ENCODE results near the gene IMMP2L.

- TF ChIP-seq, protein P1, sequence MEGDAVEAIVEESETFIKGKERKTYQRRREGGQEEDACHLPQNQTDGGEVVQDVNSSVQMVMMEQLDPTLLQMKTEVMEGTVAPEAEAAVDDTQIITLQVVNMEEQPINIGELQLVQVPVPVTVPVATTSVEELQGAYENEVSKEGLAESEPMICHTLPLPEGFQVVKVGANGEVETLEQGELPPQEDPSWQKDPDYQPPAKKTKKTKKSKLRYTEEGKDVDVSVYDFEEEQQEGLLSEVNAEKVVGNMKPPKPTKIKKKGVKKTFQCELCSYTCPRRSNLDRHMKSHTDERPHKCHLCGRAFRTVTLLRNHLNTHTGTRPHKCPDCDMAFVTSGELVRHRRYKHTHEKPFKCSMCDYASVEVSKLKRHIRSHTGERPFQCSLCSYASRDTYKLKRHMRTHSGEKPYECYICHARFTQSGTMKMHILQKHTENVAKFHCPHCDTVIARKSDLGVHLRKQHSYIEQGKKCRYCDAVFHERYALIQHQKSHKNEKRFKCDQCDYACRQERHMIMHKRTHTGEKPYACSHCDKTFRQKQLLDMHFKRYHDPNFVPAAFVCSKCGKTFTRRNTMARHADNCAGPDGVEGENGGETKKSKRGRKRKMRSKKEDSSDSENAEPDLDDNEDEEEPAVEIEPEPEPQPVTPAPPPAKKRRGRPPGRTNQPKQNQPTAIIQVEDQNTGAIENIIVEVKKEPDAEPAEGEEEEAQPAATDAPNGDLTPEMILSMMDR (conservative IDR thresholded peaks at IDR 0.05; ENCODE audit: low read depth, low read length), result no peak
- TF ChIP-seq EZH2phosphoT487 (IDR thresholded peaks at IDR 0.05; ENCODE audit: borderline replicate concordance, low read length), result no peak
Measured at GRCh38 chr7:111405621-111406020, 156.7 kb downstream of the IMMP2L start.
